Neural cell (in vitro differentiated cells): ENCODE data around the gene PRDX4.

Experiments
- CTCF ChIP-seq: fragments of 450-650 bp; IDR thresholded peaks from 2 replicates; pipeline ENCODE4 v1.5.1; 2014; ENCODE audit warnings: antibody characterized with exemption, mild to moderate bottlenecking, moderate library complexity; ENCODE audit not compliant: poor library complexity, severe bottlenecking
- EP300 ChIP-seq: fragments of 450-650 bp; conservative IDR thresholded peaks from 2 replicates; pipeline ENCODE4 v1.6.1; 2014; ENCODE audit warnings: antibody characterized with exemption, mild to moderate bottlenecking, moderate library complexity; ENCODE audit not compliant: poor library complexity, severe bottlenecking
- EZH2 ChIP-seq: fragments of 200-600, 300-800 bp; shearing (Covaris generic), sonication (generic); IDR thresholded peaks from 2 replicates; pipeline ENCODE4 v1.6.1; 2014; ENCODE audit warnings: antibody characterized with exemption, low read length, borderline replicate concordance, mild to moderate bottlenecking; ENCODE audit not compliant: insufficient read depth, poor library complexity, severe bottlenecking
- POLR2AphosphoS5 ChIP-seq: IDR thresholded peaks from 2 replicates; pipeline ENCODE4 v1.6.1; 2012
- RAD21 ChIP-seq: fragments of 450-650 bp; conservative IDR thresholded peaks from 2 replicates; pipeline ENCODE4 v1.6.1; 2014; ENCODE audit warnings: antibody characterized with exemption, mild to moderate bottlenecking, moderate library complexity
- REST ChIP-seq: IDR thresholded peaks from 2 replicates; pipeline ENCODE4 v1.6.1; 2012; ENCODE audit warnings: borderline replicate concordance
- SMC3 ChIP-seq: fragments of 450-650 bp; conservative IDR thresholded peaks from 2 replicates; pipeline ENCODE4 v1.6.1; 2014; ENCODE audit warnings: antibody characterized with exemption, mild to moderate bottlenecking, moderate library complexity; ENCODE audit not compliant: poor library complexity
- TAF1 ChIP-seq: IDR thresholded peaks from 2 replicates; pipeline ENCODE4 v1.6.1; 2012; ENCODE audit warnings: low read depth

GRCh38 chrX:23727206-23727605 lies 59.9 kb downstream of the PRDX4 start:
- TF ChIP-seq TAF1 (no peak), REST (no peak), CTCF (no peak), EZH2 (no peak), SMC3 (no peak), POLR2AphosphoS5 (no peak), EP300 (no peak), RAD21 (no peak)
